OCI-LY3 (cell line): ENCODE measurements around the gene TBXAS1.

Experiments used
- CTCF ChIP-seq: fragments of 200-600, 300-600 bp; sonication (generic); IDR thresholded peaks from 2 replicates; pipeline ENCODE4 v1.5.1; 2014; ENCODE audit warnings: antibody characterized with exemption, low read length, low read depth
- EZH2phosphoT487 ChIP-seq: fragments of 200-600 bp; shearing (Covaris generic); IDR thresholded peaks from 2 replicates; pipeline ENCODE4 v1.6.1; 2018; ENCODE audit warnings: antibody characterized with exemption, mixed run types, low read depth

DNA sequence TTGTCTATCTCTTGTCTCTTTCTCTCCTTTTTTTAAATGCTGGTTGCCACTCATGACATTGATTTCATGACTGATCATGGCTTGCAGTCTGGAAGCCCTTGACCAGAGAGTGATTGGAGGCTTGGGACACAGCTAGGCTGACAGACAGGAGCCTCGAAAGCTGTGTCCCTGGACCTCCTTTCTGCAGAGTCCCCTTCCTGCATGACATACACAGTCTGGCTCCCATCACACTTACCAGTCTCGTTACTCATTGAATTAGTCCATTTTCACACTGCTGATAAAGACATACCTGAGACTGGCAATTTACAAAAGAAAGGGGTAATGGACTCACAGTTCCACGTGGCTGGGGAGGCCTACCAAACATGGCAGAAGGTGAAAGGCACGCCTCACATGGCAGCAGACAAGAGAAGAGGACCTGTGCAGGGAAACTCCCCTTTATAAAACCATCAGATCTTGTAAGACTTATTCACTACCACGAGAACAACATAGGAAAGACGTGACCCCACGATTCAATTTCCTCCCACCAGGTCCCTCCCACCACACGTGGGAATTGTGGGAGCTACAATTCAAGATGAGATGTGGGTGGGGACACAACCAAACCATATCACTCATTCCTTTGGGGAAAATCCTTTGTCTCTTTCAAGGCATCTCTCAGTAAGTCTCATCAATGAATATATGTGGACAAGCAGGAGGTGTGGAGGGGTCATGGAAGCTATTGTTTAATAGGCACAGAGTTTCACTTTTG, 102.3 kb downstream of the TBXAS1 start:
- TF ChIP-seq CTCF (no peak), EZH2phosphoT487 (no peak)
